ENCODE measurements around the gene LGI4. TPM values are rescaled to one million over a fixed set of nuclear protein-coding genes. Genes with fewer than 3 reads are reported as not detected.

Gene LGI4
- total and polyA plus RNA-seq, 2 experiments from 2014 or later: 3.4 to 4.3 TPM

DNA sequence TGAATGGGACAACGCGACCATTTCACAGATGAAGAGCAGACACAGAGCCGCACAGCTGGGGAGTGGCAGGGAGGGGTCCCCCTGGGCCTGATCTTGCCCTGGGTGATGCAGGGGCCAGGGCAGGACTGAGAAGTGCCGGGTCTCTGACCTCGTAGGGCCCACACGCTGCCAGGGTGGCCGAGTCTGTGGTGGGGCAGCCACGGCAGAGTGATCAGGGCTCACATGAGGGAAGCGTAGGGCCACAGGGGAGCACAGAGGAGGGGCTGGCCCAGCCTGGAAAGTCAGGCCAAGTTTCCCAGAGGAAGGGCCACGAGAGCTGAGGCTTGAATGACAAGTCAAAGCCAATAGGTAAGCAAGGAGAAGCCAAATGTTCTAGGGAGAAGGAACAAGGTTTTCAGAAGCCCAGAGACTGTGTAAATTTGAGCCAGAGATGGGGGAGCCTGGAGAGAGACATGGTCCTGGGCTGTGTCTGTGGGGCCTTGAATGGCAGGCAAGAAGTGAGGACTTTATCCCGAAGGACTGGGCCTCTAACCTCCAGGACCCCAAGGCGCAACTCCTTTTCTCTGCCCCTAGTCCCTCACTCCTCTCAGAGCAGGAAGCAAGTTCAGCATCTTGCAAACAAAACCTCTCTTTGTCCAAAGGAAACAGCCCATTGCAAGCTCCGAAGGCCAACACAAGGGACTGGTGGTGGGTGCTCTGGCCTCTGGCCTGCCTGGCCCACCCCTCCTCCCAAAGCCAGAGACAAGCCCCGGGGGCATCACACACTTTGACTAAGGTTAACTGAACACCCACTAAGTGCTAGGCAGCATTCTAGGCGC is 51.0 kb downstream of the LGI4 start:
- Mint-ChIP-seq H3K9me3 (peaks cover 4% of the 10 kb centered on the region; the same call in 2 of the 3 replicates), H3K27ac (no peak overlapping the region), H3K4me1 (peaks cover 6% of the 10 kb centered on the region; the same call in 2 of the 3 replicates), H3K36me3 (ENCODE audit: low read depth) (peaks cover 3% of the 10 kb centered on the region; the same call in 2 of the 3 replicates), H3K4me3 (no peak overlapping the region), H3K27me3 (ENCODE audit: insufficient read depth, low read depth, poor library complexity) (peaks cover 23% of the 10 kb centered on the region)
- H3K27me3 ChIP-seq (ENCODE audit: insufficient read depth): no peaks in the 10 kb centered on the region
- TF ChIP-seq CREB1 (CRISPR knock-in tag; IDR thresholded peaks at IDR 0.05; ENCODE audit: low read depth): no peak
- TF ChIP-seq EZH2phosphoT487 (IDR thresholded peaks at IDR 0.05; ENCODE audit: unreplicated experiment): no peak
- TF ChIP-seq ZNF331 (CRISPR knock-in tag; IDR thresholded peaks at IDR 0.05; ENCODE audit: low read depth): no peak
- TF ChIP-seq CTCF (conservative IDR thresholded peaks at IDR 0.05; ENCODE audit: low read depth in 2 of 2): no peak
- no peak for TF ChIP-seq ZNF114 (CRISPR knock-in tag; IDR thresholded peaks at IDR 0.05)
- TF ChIP-seq JUNB (IDR thresholded peaks at IDR 0.05; ENCODE audit: unreplicated experiment): no peak
- TF ChIP-seq ZNF462 (CRISPR knock-in tag; IDR thresholded peaks at IDR 0.05): no peak
- TF ChIP-seq, protein P1, sequence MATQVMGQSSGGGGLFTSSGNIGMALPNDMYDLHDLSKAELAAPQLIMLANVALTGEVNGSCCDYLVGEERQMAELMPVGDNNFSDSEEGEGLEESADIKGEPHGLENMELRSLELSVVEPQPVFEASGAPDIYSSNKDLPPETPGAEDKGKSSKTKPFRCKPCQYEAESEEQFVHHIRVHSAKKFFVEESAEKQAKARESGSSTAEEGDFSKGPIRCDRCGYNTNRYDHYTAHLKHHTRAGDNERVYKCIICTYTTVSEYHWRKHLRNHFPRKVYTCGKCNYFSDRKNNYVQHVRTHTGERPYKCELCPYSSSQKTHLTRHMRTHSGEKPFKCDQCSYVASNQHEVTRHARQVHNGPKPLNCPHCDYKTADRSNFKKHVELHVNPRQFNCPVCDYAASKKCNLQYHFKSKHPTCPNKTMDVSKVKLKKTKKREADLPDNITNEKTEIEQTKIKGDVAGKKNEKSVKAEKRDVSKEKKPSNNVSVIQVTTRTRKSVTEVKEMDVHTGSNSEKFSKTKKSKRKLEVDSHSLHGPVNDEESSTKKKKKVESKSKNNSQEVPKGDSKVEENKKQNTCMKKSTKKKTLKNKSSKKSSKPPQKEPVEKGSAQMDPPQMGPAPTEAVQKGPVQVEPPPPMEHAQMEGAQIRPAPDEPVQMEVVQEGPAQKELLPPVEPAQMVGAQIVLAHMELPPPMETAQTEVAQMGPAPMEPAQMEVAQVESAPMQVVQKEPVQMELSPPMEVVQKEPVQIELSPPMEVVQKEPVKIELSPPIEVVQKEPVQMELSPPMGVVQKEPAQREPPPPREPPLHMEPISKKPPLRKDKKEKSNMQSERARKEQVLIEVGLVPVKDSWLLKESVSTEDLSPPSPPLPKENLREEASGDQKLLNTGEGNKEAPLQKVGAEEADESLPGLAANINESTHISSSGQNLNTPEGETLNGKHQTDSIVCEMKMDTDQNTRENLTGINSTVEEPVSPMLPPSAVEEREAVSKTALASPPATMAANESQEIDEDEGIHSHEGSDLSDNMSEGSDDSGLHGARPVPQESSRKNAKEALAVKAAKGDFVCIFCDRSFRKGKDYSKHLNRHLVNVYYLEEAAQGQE (IDR thresholded peaks at IDR 0.05; ENCODE audit: unreplicated experiment): no peak
- no peak for TF ChIP-seq POLR2AphosphoS5 (IDR thresholded peaks at IDR 0.05; ENCODE audit: low read depth)
- TF ChIP-seq EZH2 (IDR thresholded peaks at IDR 0.05; ENCODE audit: low read depth, unreplicated experiment): no peak
- TF ChIP-seq NANOG (IDR thresholded peaks at IDR 0.05; ENCODE audit: borderline replicate concordance): no peak
- TF ChIP-seq ETS1 (IDR thresholded peaks at IDR 0.05): no peak
- TF ChIP-seq STAT1 (IDR thresholded peaks at IDR 0.05; ENCODE audit: unreplicated experiment): no peak
- no peak overlapping the region for H3K4me3 ChIP-seq
- H3K27ac ChIP-seq (ENCODE audit: low read depth): no peak overlapping the region
- peak overlapping the region; percentile 81; the same call in 1 of the 2 replicates for H2AFZ ChIP-seq
- no peaks in the 10 kb centered on the region; the same call in 1 of the 2 replicates for H3K36me3 ChIP-seq (ENCODE audit: insufficient read depth)
- DNase-seq (ENCODE audit: low spot score) (no peak), ATAC-seq (no peak; the same call in 2 of the 3 replicates)
- H3K9me2 ChIP-seq (ENCODE audit: insufficient read depth): no peaks in the 10 kb centered on the region
- no peaks in the 10 kb centered on the region for H3K4me1 ChIP-seq (ENCODE audit: insufficient read depth)
- H3K79me2 ChIP-seq (replicated peaks; ENCODE audit: insufficient read depth): no peaks in the 10 kb centered on the region
- H3K4me2 ChIP-seq: no peak overlapping the region
- H3F3A ChIP-seq (replicated peaks; ENCODE audit: low read depth): no peaks in the 10 kb centered on the region
- no peaks in the 10 kb centered on the region for H4K20me1 ChIP-seq (replicated peaks; ENCODE audit: insufficient read depth)

All from GM23338 (cell line).